ENCODE data around the gene DUSP22.

DNA sequence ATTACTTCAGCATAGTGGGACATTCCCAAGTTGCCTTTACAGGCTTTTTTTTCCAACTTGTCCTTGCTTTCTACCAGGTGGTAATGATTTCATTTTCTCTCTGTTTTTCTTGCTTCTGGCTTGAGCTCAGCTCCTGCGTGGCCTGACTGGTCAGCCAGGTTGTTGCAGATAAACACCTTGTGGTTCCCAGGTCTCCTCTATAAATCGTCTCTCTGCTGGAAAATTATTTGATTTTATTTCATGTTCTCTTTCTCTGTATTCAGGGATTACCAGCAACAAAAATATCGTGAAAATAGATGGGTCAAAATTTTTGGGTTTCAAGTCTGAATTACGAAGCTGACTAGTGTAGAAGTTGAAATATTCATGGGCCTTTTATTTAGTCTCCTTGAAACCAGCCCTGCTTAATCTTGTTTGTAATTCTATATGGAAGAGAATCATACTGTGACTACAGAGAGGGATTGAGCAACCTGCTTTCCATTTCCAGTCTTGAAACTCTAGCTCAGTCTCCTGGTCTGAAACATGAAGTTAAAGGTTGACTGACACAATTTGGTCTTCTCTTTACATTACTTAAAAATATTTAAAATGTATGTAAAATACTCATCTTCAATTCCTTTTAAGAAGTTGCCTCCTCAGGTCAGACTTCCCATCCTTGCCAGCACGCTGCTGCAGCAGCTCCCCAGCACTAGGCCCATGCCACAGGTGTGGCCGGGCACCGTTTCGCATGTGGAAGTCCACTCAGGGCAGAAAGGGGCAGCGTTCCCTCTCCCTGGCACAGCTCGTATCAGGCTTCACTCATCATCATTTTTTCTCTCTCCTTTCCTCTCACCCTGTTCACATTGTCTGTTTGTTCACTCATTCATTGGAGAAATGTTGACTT, 7.1 kb downstream of the DUSP22 start:
- no peak for TF ChIP-seq JUND (IDR thresholded peaks at IDR 0.05)
- TF ChIP-seq FOXA1 (IDR thresholded peaks at IDR 0.05), result no peak
- TF ChIP-seq, protein P1, sequence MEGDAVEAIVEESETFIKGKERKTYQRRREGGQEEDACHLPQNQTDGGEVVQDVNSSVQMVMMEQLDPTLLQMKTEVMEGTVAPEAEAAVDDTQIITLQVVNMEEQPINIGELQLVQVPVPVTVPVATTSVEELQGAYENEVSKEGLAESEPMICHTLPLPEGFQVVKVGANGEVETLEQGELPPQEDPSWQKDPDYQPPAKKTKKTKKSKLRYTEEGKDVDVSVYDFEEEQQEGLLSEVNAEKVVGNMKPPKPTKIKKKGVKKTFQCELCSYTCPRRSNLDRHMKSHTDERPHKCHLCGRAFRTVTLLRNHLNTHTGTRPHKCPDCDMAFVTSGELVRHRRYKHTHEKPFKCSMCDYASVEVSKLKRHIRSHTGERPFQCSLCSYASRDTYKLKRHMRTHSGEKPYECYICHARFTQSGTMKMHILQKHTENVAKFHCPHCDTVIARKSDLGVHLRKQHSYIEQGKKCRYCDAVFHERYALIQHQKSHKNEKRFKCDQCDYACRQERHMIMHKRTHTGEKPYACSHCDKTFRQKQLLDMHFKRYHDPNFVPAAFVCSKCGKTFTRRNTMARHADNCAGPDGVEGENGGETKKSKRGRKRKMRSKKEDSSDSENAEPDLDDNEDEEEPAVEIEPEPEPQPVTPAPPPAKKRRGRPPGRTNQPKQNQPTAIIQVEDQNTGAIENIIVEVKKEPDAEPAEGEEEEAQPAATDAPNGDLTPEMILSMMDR (IDR thresholded peaks at IDR 0.05; ENCODE audit: low read depth, low read length, missing input control), result no peak
- no peak for TF ChIP-seq GABPA (IDR thresholded peaks at IDR 0.05 in 1 of 2, conservative IDR thresholded peaks at IDR 0.05 in 1 of 2)
- TF ChIP-seq SP1 (IDR thresholded peaks at IDR 0.05), result no peak
- TF ChIP-seq YY1 (IDR thresholded peaks at IDR 0.05), result no peak
- TF ChIP-seq, protein P2, sequence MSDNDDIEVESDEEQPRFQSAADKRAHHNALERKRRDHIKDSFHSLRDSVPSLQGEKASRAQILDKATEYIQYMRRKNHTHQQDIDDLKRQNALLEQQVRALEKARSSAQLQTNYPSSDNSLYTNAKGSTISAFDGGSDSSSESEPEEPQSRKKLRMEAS (IDR thresholded peaks at IDR 0.05), result no peak
- TF ChIP-seq, protein P3, sequence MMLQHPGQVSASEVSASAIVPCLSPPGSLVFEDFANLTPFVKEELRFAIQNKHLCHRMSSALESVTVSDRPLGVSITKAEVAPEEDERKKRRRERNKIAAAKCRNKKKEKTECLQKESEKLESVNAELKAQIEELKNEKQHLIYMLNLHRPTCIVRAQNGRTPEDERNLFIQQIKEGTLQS (IDR thresholded peaks at IDR 0.05), result no peak
